ENCODE results near the gene DMRTC2.

DMRTC2 gene

GRCh38 chr19:41845001-41845050, at the start of gene DMRTC2:
DMRTC2 (plus strand) TSS chr19:41845042; CDS start chr19:41847429, 2,387 bp downstream.
- Histone ChIP-seq H3K4me2 (ENCODE audit: low read depth, low read length, poor library complexity, severe bottlenecking) (no peak within 1 kb of the TSS), H3K36me3 (ENCODE audit: low read length) (no peaks in the 10 kb centered on the region), H3K27me3 (ENCODE audit: low read length) (no peaks in the 10 kb centered on the region)

GRCh38 chr19:41796362-41796761, 48.5 kb upstream of the DMRTC2 start, which contains the start of gene CEACAM3:
CEACAM3 (plus strand) TSS chr19:41796587; CDS start chr19:41796678, 91 bp downstream.
- TF ChIP-seq EZH2phosphoT487 (conservative IDR thresholded peaks at IDR 0.05; ENCODE audit: low read length), result no peak
- no peak for TF ChIP-seq CTCF (IDR thresholded peaks at IDR 0.05; ENCODE audit: insufficient read depth, low read length, poor library complexity, severe bottlenecking)
- H3K9me3 ChIP-seq (ENCODE audit: insufficient read depth, low read length), result no peaks in the 10 kb centered on the region
- H4K20me1 ChIP-seq (ENCODE audit: low read depth, low read length), result no peaks in the 10 kb centered on the region
- no peak within 1 kb of the TSS for H3K4me2 ChIP-seq (ENCODE audit: low read depth, low read length, poor library complexity, severe bottlenecking)
- no peaks in the 10 kb centered on the region for H3K27me3 ChIP-seq (ENCODE audit: low read length)
- no peaks in the 10 kb centered on the region for H3F3A ChIP-seq (ENCODE audit: insufficient read depth)
- no peaks in the 10 kb centered on the region for H3K36me3 ChIP-seq (ENCODE audit: low read length)
- H3K9ac ChIP-seq (ENCODE audit: low read length), result no peak within 1 kb of the TSS
- H2AFZ ChIP-seq (ENCODE audit: low read depth, low read length, severe bottlenecking), result no peak within 1 kb of the TSS
- no peaks in the 10 kb centered on the region for H3K9me2 ChIP-seq (replicated peaks; ENCODE audit: insufficient read depth, low read length)
- no peaks in the 10 kb centered on the region for H3K79me2 ChIP-seq (ENCODE audit: insufficient read depth, low read length)
- no peak within 1 kb of the TSS for H3K4me3 ChIP-seq (ENCODE audit: insufficient read depth, low read length, poor library complexity, severe bottlenecking)
- H3K27ac ChIP-seq (ENCODE audit: low read depth, low read length), result no peak within 1 kb of the TSS

More at GRCh38 chr19:41845001-41845050, at the start of gene DMRTC2:
- Histone ChIP-seq H3K9me2 (replicated peaks; ENCODE audit: insufficient read depth, low read length) (no peaks in the 10 kb centered on the region), H3K4me3 (ENCODE audit: insufficient read depth, low read length, poor library complexity, severe bottlenecking) (no peak within 1 kb of the TSS), H3F3A (ENCODE audit: insufficient read depth) (no peaks in the 10 kb centered on the region), H4K20me1 (ENCODE audit: low read depth, low read length) (no peaks in the 10 kb centered on the region), H2AFZ (ENCODE audit: low read depth, low read length, severe bottlenecking) (no peak within 1 kb of the TSS), H3K27ac (ENCODE audit: low read depth, low read length) (no peak within 1 kb of the TSS), H3K79me2 (ENCODE audit: insufficient read depth, low read length) (no peaks in the 10 kb centered on the region), H3K9ac (ENCODE audit: low read length) (no peak within 1 kb of the TSS), H3K9me3 (ENCODE audit: insufficient read depth, low read length) (no peaks in the 10 kb centered on the region)
- TF ChIP-seq CTCF (IDR thresholded peaks at IDR 0.05; ENCODE audit: insufficient read depth, low read length, poor library complexity, severe bottlenecking) (no peak), EZH2phosphoT487 (conservative IDR thresholded peaks at IDR 0.05; ENCODE audit: low read length) (no peak)

DNA sequence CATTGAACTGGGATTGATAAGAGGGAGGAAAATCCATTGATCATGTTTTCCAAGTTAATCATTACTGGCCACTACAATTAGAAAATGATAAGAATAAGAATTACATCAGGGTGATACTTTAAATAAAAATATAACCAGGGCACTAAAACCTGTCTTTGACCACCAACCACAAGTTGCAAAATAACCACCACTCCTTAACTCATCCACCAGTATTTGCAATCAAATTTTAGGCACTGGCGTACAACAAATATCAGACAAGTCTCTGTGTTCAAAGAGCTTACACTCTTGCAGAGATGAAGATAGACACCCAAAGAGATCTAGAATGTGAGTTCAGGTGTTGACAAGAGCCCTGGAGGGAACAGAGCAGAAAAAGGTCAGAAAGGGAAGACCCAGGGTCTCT, 47.9 kb upstream of the DMRTC2 start:
- no peak overlapping the region for H3K4me3 ChIP-seq (ENCODE audit: insufficient read depth, low read length, poor library complexity, severe bottlenecking)
- H3K36me3 ChIP-seq (ENCODE audit: low read length), result no peaks in the 10 kb centered on the region
- no peaks in the 10 kb centered on the region for H4K20me1 ChIP-seq (ENCODE audit: low read depth, low read length)
- no peaks in the 10 kb centered on the region for H3K27me3 ChIP-seq (ENCODE audit: low read length)
- no peaks in the 10 kb centered on the region for H3F3A ChIP-seq (ENCODE audit: insufficient read depth)
- no peaks in the 10 kb centered on the region for H3K79me2 ChIP-seq (ENCODE audit: insufficient read depth, low read length)
- no peaks in the 10 kb centered on the region for H3K9me2 ChIP-seq (replicated peaks; ENCODE audit: insufficient read depth, low read length)
- no peak overlapping the region for H3K4me2 ChIP-seq (ENCODE audit: low read depth, low read length, poor library complexity, severe bottlenecking)
- H3K27ac ChIP-seq (ENCODE audit: low read depth, low read length), result no peak overlapping the region
- TF ChIP-seq EZH2phosphoT487 (conservative IDR thresholded peaks at IDR 0.05; ENCODE audit: low read length), result no peak
- TF ChIP-seq CTCF (IDR thresholded peaks at IDR 0.05; ENCODE audit: insufficient read depth, low read length, poor library complexity, severe bottlenecking), result no peak
- H3K9me3 ChIP-seq (ENCODE audit: insufficient read depth, low read length), result no peaks in the 10 kb centered on the region
- no peak overlapping the region for H2AFZ ChIP-seq (ENCODE audit: low read depth, low read length, severe bottlenecking)
- no peak overlapping the region for H3K9ac ChIP-seq (ENCODE audit: low read length)

- Histone ChIP-seq H3K9me3 (ENCODE audit: insufficient read depth, low read length) (no peaks in the 10 kb centered on the region), H3K4me2 (ENCODE audit: low read depth, low read length, poor library complexity, severe bottlenecking) (no peak overlapping the region), H3K9ac (ENCODE audit: low read length) (no peak overlapping the region), H3K9me2 (replicated peaks; ENCODE audit: insufficient read depth, low read length) (no peaks in the 10 kb centered on the region), H3K79me2 (ENCODE audit: insufficient read depth, low read length) (no peaks in the 10 kb centered on the region), H3K4me3 (ENCODE audit: insufficient read depth, low read length, poor library complexity, severe bottlenecking) (no peak overlapping the region), H3K36me3 (ENCODE audit: low read length) (no peaks in the 10 kb centered on the region), H3K27me3 (ENCODE audit: low read length) (no peaks in the 10 kb centered on the region), H3F3A (ENCODE audit: insufficient read depth) (no peaks in the 10 kb centered on the region), H3K27ac (ENCODE audit: low read depth, low read length) (no peak overlapping the region), H2AFZ (ENCODE audit: low read depth, low read length, severe bottlenecking) (no peak overlapping the region), H4K20me1 (ENCODE audit: low read depth, low read length) (no peaks in the 10 kb centered on the region)
- TF ChIP-seq CTCF (IDR thresholded peaks at IDR 0.05; ENCODE audit: insufficient read depth, low read length, poor library complexity, severe bottlenecking) (no peak), EZH2phosphoT487 (conservative IDR thresholded peaks at IDR 0.05; ENCODE audit: low read length) (no peak)
Observed at GRCh38 chr19:41799444-41800000, 45.3 kb upstream of the DMRTC2 start.

Data from SU-DHL-6 (cell line).